GM06990 (cell line): ENCODE data around the gene HINT2.
A peak's percentile ranks its signal among the peaks of the same experiment; 100 is the strongest.

Source experiments
- DNase-seq: peaks from one replicate; pipeline ENCODE4 v3.0.0-alpha.2; 2011; ENCODE audit not compliant: insufficient read length; ENCODE audit errors: extremely low read depth
- H3K27me3 ChIP-seq: replicated peaks from 2 replicates; pipeline ENCODE4 v1.6.0; 2011; ENCODE audit warnings: low read length; ENCODE audit not compliant: control insufficient read depth, insufficient read depth
- H3K36me3 ChIP-seq: 2 replicates; pipeline ENCODE4 v1.5.1; 2011; ENCODE audit warnings: low read length; ENCODE audit not compliant: control insufficient read depth, insufficient read depth
- H3K4me3 ChIP-seq: replicated peaks from 2 replicates; pipeline ENCODE4 v1.5.1; 2011; ENCODE audit warnings: low read depth, mild to moderate bottlenecking, control low read depth, low read length
- TF ChIP-seq, protein P1 (sequence below): IDR thresholded peaks from 2 replicates; pipeline ENCODE4 v1.5.1; 2011; ENCODE audit warnings: low read length, control low read depth, mild to moderate bottlenecking, inconsistent platforms; ENCODE audit not compliant: insufficient read depth, poor library complexity, severe bottlenecking

Gene HINT2

DNA sequence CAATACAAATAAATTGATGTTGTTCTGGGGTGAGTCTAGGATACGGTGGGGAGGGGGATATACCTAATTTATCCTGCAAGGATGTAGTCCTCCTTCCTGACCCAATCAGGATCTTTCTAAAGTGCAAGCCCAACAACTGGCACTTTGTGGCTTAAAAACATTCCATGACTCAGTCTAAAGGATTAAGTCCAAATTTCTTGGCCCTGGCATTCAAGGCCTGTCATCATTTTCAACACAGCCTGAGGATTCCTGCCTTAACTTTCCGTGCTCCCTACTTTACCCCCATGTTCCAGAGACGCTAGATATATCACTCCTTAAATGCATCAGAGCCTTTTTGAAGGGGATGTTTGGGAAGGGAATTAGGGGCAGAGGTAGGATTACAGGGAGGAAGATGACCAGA lies 12.6 kb upstream of the HINT2 start:
- Histone ChIP-seq H3K27me3 (no peaks in the 10 kb centered on the region), H3K36me3 (no peaks in the 10 kb centered on the region), H3K4me3 (no peak overlapping the region)
- TF ChIP-seq, protein P1, sequence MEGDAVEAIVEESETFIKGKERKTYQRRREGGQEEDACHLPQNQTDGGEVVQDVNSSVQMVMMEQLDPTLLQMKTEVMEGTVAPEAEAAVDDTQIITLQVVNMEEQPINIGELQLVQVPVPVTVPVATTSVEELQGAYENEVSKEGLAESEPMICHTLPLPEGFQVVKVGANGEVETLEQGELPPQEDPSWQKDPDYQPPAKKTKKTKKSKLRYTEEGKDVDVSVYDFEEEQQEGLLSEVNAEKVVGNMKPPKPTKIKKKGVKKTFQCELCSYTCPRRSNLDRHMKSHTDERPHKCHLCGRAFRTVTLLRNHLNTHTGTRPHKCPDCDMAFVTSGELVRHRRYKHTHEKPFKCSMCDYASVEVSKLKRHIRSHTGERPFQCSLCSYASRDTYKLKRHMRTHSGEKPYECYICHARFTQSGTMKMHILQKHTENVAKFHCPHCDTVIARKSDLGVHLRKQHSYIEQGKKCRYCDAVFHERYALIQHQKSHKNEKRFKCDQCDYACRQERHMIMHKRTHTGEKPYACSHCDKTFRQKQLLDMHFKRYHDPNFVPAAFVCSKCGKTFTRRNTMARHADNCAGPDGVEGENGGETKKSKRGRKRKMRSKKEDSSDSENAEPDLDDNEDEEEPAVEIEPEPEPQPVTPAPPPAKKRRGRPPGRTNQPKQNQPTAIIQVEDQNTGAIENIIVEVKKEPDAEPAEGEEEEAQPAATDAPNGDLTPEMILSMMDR = no peak
- no peak for DNase-seq

DNA sequence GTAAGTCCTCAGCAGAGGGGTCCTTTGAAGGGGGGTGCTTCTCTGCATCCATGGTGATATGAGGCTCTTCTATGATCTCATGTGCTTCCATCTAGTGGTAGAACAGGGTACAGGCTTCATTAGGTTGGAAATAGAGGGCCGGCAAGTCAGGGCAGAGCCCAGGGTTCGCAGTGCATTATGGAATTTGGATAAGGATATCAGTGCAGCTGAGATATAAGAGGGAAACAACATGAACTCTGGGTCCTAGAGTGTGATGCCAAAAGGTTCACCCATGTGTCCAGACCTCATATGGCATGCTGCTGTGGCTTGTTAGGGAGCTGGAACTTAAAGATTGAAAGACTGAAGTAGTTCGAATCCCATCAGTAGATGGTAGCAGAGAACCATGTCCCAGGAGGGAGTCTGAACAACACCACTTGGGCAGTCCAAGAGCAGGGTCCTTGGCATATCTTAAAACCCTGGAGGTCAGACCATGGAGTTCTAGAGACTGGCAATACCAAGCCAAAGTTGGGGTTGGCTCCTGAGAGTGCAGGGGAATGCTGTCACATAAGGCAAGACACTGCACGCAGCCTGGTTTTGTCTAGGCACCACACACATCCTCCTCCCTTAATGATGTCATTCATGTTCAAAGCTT lies 11.3 kb upstream of the HINT2 start:
- peak; percentile 50 for DNase-seq
- Histone ChIP-seq H3K36me3 (no peaks in the 10 kb centered on the region), H3K4me3 (no peak overlapping the region), H3K27me3 (no peaks in the 10 kb centered on the region)
- TF ChIP-seq, protein P1 = peak; percentile 81

DNA sequence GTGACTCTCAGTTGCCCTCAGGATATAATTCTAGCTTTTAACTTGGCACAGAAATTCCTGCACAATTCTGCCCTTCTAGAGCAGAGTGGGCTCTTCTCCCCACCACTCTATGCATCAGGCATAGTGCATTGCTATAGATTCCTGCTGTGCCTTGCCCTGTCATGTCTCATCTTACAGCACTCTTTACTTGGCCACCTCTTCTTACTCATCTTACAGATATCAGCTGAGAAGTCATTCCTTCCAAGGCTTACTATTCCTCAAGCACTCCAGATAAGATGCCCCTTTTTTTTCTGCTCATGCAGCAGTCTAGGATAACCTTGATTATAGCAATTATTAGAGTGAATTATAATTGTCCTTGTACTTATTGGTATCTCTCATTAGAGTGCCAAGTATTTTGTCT lies 8.1 kb upstream of the HINT2 start:
- no peak for DNase-seq
- TF ChIP-seq, protein P1 = no peak
- H3K27me3 ChIP-seq = no peaks in the 10 kb centered on the region

DNA sequence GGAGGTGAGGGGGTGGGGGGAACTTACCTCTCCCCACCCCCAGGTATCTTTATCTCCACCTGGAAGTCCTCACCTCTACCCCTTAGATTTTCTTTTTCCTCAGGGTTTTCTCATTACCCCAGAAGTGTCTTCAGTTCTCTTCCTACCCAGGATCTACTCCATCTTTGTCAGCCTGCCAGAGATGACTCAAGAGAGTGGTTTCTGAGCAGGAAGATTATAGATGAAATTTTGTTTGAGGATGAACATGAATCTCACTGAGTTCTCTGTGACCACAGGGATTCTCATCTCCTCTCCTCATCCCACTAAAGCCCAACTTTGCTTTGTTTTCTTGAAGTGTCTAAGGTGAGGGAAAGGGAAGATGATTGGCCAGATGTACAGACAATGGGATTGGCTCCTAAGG lies 5.2 kb upstream of the HINT2 start:
- Histone ChIP-seq H3K27me3 (no peaks in the 10 kb centered on the region), H3K36me3 (no peaks in the 10 kb centered on the region), H3K4me3 (no peak overlapping the region)
- TF ChIP-seq, protein P1 = no peak
- DNase-seq = no peak

More for the DNA sequence above, 8.1 kb upstream of the HINT2 start:
- Histone ChIP-seq H3K36me3 (no peaks in the 10 kb centered on the region), H3K4me3 (no peak overlapping the region)

DNA sequence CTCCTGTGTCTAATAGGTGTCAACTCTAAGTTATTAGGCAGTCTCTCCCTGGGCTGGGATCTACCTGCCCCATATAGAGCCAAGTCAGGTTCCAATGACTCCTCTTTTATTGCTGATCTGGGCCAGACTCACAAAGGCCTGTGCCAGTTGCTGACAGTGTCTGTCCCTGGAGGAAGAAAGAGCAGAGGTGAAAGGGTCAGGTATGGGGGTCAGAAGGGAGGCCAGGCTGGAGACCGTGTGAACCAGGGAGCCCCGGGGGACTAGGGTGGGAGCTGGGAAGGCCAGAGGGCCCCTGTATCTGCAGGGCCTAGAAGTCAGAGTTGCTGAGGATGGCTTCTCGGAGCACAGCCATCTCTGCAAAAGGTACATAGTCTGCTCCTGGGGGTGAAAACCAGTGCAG lies 3.5 kb upstream of the HINT2 start:
- H3K36me3 ChIP-seq = no peaks in the 10 kb centered on the region
- no peak for DNase-seq
- no peaks in the 10 kb centered on the region for H3K27me3 ChIP-seq
- TF ChIP-seq, protein P1 = no peak
- no peak overlapping the region for H3K4me3 ChIP-seq

DNA sequence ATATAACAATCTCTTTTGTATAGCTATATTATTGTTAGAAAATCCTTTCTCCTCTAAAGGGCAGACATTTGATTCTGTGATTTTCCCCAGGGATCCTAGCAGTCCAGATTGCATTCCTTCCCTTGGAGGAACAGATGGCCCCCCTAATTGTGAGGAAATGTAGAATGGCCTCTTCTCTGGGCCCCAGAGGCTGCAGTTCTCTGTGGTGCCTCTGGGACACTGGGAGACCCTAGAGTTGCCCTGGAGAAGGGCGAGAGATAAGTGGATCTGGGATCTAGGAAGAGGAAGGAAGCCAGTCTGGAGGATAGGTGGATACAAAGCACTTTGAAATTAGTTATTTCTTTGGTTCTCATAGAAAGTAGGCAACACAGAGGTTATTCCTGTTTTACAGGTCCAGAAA lies 1.9 kb upstream of the HINT2 start:
- Histone ChIP-seq H3K36me3 (no peaks in the 10 kb centered on the region), H3K27me3 (no peaks in the 10 kb centered on the region), H3K4me3 (no peak overlapping the region)
- no peak for DNase-seq
- TF ChIP-seq, protein P1 = no peak
